HFF-Myc (cell line): Measurements from ENCODE around the gene HDAC8.

ENCODE experiments used
- DNase-seq: peaks from one replicate; pipeline ENCODE4 v3.0.0-alpha.2; 2011; ENCODE audit warnings: low read depth; ENCODE audit errors: extremely low read depth
- H3K4me3 ChIP-seq: replicated peaks from 2 replicates; pipeline ENCODE4 v1.5.1; 2011; ENCODE audit warnings: low read depth, mild to moderate bottlenecking, control low read depth, low read length
- CTCF ChIP-seq: IDR thresholded peaks from 2 replicates; pipeline ENCODE4 v1.5.1; 2012; ENCODE audit warnings: mild to moderate bottlenecking, low read depth, low read length, control low read depth; ENCODE audit errors: missing control alignments

HDAC8 gene

GRCh38 chrX:72479324-72480274 is 93.0 kb downstream of the HDAC8 start:
- no peak for TF ChIP-seq CTCF
- no peak for DNase-seq
- no peak overlapping the region for H3K4me3 ChIP-seq

- DNase-seq: no peak
- no peak for TF ChIP-seq CTCF
- H3K4me3 ChIP-seq: no peak overlapping the region
Measured at GRCh38 chrX:72478853-72479252, 93.8 kb downstream of the HDAC8 start.

- H3K4me3 ChIP-seq: no peak overlapping the region
- no peak for DNase-seq
- no peak for TF ChIP-seq CTCF
Measured at GRCh38 chrX:72478351-72478750, 94.3 kb downstream of the HDAC8 start.

DNA sequence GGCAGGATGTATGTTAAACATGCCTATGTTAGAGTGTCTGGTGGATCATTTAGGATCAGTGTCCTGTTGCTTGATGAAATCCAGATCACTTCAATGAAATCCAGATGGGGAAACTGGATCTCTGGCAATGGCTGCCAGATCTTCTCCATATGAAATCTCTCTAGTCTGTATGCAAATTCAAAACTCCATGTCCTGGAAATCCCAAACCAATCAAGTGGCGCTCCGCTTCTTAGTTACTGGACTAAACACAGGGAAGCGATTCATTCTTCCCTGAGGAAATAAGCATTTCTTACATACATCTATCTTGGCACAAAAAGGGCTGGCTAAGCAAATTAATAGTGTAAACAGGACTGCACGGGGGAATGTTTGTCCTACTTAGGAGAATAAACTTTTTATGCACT is 94.9 kb downstream of the HDAC8 start:
- DNase-seq: peak; percentile 32
- TF ChIP-seq CTCF: no peak
- H3K4me3 ChIP-seq: no peak overlapping the region

DNA sequence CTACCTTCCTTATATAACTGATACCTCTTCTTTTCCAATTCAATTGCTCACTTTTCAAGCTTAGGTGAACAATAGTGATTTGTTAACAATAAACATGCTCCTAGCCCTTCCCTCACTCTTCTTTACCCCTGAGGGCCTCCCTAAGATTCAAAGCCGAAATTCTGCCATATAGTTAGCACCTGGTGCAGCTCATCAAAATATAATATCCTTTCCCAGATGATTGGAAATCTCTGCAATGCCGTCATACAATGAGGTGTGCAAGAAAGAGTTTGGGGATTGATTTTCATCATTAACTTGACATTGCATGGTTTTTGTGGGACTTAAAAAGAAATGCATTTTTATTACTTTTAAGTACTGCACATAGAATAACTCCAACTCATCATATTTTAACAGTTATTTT is 95.3 kb downstream of the HDAC8 start:
- no peak overlapping the region for H3K4me3 ChIP-seq
- no peak for DNase-seq
- TF ChIP-seq CTCF: no peak

DNA sequence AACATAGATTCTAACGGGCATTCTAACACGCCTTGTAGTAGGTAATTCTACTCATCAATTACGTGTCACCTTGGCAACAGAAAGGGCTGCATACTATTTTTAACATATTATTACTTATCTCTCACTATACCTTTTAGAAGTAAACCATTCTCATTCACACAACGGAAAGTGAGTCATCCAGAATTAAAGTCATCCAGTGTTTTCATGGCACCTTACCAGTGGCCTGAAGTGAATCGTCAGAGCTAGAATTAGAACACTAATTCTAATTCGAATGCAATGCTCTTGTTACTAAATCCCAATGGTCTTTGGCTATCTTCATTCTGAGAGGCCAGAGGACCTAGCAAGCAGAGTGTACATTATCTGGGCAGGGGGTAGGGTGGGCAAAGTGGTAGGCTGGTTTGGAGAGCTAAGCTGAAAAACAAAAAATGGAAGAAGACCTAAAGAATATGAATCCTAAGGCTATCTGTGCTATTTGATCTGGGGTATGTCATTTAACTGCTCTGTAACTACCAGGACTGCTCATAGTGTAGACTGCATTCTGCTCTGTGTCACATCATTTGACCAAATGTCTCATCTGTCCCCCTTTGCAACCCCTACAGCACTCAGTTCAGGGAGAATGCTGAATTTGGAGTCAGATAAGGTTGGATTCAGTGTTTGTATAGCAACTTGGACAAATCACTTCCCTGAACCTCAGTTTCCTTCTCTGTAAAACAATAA is 96.5 kb downstream of the HDAC8 start:
- DNase-seq: no peak
- no peak for TF ChIP-seq CTCF
- H3K4me3 ChIP-seq: no peak overlapping the region
